H9 (cell line): ENCODE results near the gene EXOC3. TPM values are rescaled to one million over a fixed set of nuclear protein-coding genes. Genes with fewer than 3 reads are reported as not detected.

Experiments
- DNase-seq: peaks from one replicate; pipeline ENCODE4 v3.0.0-alpha.2; 2017
- H2AFZ ChIP-seq: one replicate; pipeline ENCODE4 v1.6.1; 2013; ENCODE audit warnings: mild to moderate bottlenecking, low read length, control low read depth, moderate library complexity
- H2AK5ac ChIP-seq: 2 replicates; pipeline ENCODE4 v1.6.1; 2013; ENCODE audit warnings: low read length, control low read depth, mixed read lengths; ENCODE audit not compliant: insufficient read length
- H2BK120ac ChIP-seq: one replicate; pipeline ENCODE4 v1.6.1; 2013; ENCODE audit warnings: low read depth, mild to moderate bottlenecking, low read length, control low read depth, inconsistent platforms; ENCODE audit not compliant: poor library complexity, severe bottlenecking
- H2BK12ac ChIP-seq: 2 replicates; pipeline ENCODE4 v1.6.1; 2013; ENCODE audit warnings: low read length, control low read depth, mixed read lengths, low read depth; ENCODE audit not compliant: insufficient read length
- H2BK15ac ChIP-seq: 2 replicates; pipeline ENCODE4 v1.6.1; 2013; ENCODE audit warnings: low read depth, low read length, control low read depth
- H2BK20ac ChIP-seq: one replicate; pipeline ENCODE4 v1.6.1; 2013; ENCODE audit warnings: low read depth, mild to moderate bottlenecking, low read length, control low read depth, inconsistent platforms; ENCODE audit not compliant: poor library complexity, severe bottlenecking
- H2BK5ac ChIP-seq: 2 replicates; pipeline ENCODE4 v1.6.1; 2013; ENCODE audit warnings: low read length, control low read depth, mixed read lengths; ENCODE audit not compliant: insufficient read length
- H3K14ac ChIP-seq: 2 replicates; pipeline ENCODE4 v1.6.1; 2013; ENCODE audit warnings: low read length, control low read depth; ENCODE audit not compliant: insufficient read depth
- H3K18ac ChIP-seq: 2 replicates; pipeline ENCODE4 v1.6.1; 2013; ENCODE audit warnings: low read depth, mild to moderate bottlenecking, mixed read lengths, low read length, control low read depth; ENCODE audit not compliant: insufficient read length
- H3K23ac ChIP-seq: 2 replicates; pipeline ENCODE4 v1.6.1; 2013; ENCODE audit warnings: low read length, control low read depth, mixed read lengths, low read depth; ENCODE audit not compliant: insufficient read length
- H3K23me2 ChIP-seq: 2 replicates; pipeline ENCODE4 v1.6.1; 2013; ENCODE audit warnings: low read depth, mild to moderate bottlenecking, mixed read lengths, low read length, control low read depth; ENCODE audit not compliant: insufficient read length, poor library complexity, severe bottlenecking
- H3K27ac ChIP-seq: 2 replicates; pipeline ENCODE4 v1.5.1; 2013; ENCODE audit warnings: low read length, control low read depth, mixed read lengths, low read depth; ENCODE audit not compliant: insufficient read length
- H3K27me3 ChIP-seq: 2 replicates; pipeline ENCODE4 v1.6.1; 2013; ENCODE audit warnings: low read length, control low read depth, inconsistent platforms; ENCODE audit not compliant: insufficient read depth
- H3K4ac ChIP-seq: 2 replicates; pipeline ENCODE4 v1.6.1; 2013; ENCODE audit warnings: low read depth, mild to moderate bottlenecking, control low read depth, inconsistent platforms, low read length, moderate library complexity
- H3K4me1 ChIP-seq: 2 replicates; pipeline ENCODE4 v1.6.1; 2013; ENCODE audit warnings: low read length, control low read depth, inconsistent platforms; ENCODE audit not compliant: insufficient read depth
- H3K4me2 ChIP-seq: 2 replicates; pipeline ENCODE4 v1.6.1; 2013; ENCODE audit warnings: low read length, control low read depth, mixed read lengths; ENCODE audit not compliant: insufficient read length, insufficient read depth
- H3K56ac ChIP-seq: 2 replicates; pipeline ENCODE4 v1.6.1; 2013; ENCODE audit warnings: low read depth, mild to moderate bottlenecking, mixed read lengths, low read length, control low read depth; ENCODE audit not compliant: insufficient read length
- H3K79me1 ChIP-seq: 2 replicates; pipeline ENCODE4 v1.6.1; 2013; ENCODE audit warnings: low read depth, mild to moderate bottlenecking, moderate library complexity, low read length, control low read depth, inconsistent platforms; ENCODE audit not compliant: insufficient read depth, poor library complexity, severe bottlenecking
- H3K79me2 ChIP-seq: 2 replicates; pipeline ENCODE4 v1.6.1; 2013; ENCODE audit warnings: low read length, control low read depth, inconsistent platforms; ENCODE audit not compliant: insufficient read depth
- H3K9ac ChIP-seq: 2 replicates; pipeline ENCODE4 v1.6.1; 2013; ENCODE audit warnings: low read length, control low read depth, mixed read lengths; ENCODE audit not compliant: insufficient read length; ENCODE audit errors: extremely low read depth
- H3K9me3 ChIP-seq: one replicate; pipeline ENCODE4 v1.6.1; 2013; ENCODE audit warnings: low read depth, low read length, inconsistent platforms; ENCODE audit not compliant: control insufficient read depth
- H3T11ph ChIP-seq: one replicate; pipeline ENCODE4 v1.6.1; 2013; ENCODE audit warnings: mild to moderate bottlenecking, low read length, control low read depth, inconsistent platforms
- H4K20me1 ChIP-seq: one replicate; pipeline ENCODE4 v1.6.1; 2013; ENCODE audit not compliant: control insufficient read depth, insufficient read length, insufficient read depth
- H4K5ac ChIP-seq: 2 replicates; pipeline ENCODE4 v1.6.1; 2013; ENCODE audit warnings: low read depth, mild to moderate bottlenecking, mixed read lengths, low read length, control low read depth; ENCODE audit not compliant: insufficient read length
- H4K8ac ChIP-seq: replicated peaks from 2 replicates; pipeline ENCODE4 v1.6.1; 2013; ENCODE audit warnings: low read length, control low read depth, mixed read lengths, low read depth; ENCODE audit not compliant: insufficient read length
- H4K91ac ChIP-seq: 2 replicates; pipeline ENCODE4 v1.6.1; 2013; ENCODE audit warnings: low read depth, mild to moderate bottlenecking, moderate library complexity, mixed read lengths, low read length, control low read depth; ENCODE audit not compliant: insufficient read length
- H3K27ac Mint-ChIP-seq, 3 experiments: 2 replicates in 2 of 3; 3 replicates in 1 of 3; pipeline ENCODE4 v1.8.0; 2020 to 2021; ENCODE audit warnings: mixed read lengths in 3 of 3, mild to moderate bottlenecking in 1 of 3, moderate library complexity in 1 of 3
- H3K27me3 Mint-ChIP-seq: 2 replicates; pipeline ENCODE4 v1.8.0; 2021; ENCODE audit warnings: low read depth, mild to moderate bottlenecking, moderate library complexity, mixed read lengths
- H3K36me3 Mint-ChIP-seq, 3 experiments: 2 replicates in 2 of 3; 3 replicates in 1 of 3; pipeline ENCODE4 v1.8.0; 2020 to 2021; ENCODE audit warnings: low read depth in 3 of 3, mixed read lengths in 3 of 3; ENCODE audit not compliant: insufficient read depth in 1 of 3
- H3K4me1 Mint-ChIP-seq, 2 experiments: 2 replicates each; pipeline ENCODE4 v1.8.0; 2020; ENCODE audit warnings: mixed read lengths in 2 of 2
- H3K4me3 Mint-ChIP-seq, 2 experiments: 2 replicates in 1 of 2; 3 replicates in 1 of 2; pipeline ENCODE4 v1.8.0; 2020 to 2021; ENCODE audit warnings: mild to moderate bottlenecking in 2 of 2, mixed read lengths in 2 of 2, moderate library complexity in 1 of 2
- H3K9me3 Mint-ChIP-seq, 2 experiments: 2 replicates in 1 of 2; 3 replicates in 1 of 2; pipeline ENCODE4 v1.8.0; 2020; ENCODE audit warnings: mild to moderate bottlenecking in 2 of 2, mixed read lengths in 2 of 2, moderate library complexity in 1 of 2
- WGBS: extraction: QIAGEN DNeasy Blood & Tissue Kit; methylation state at CpG from one replicate; pipeline ENCODE4 v1.1.7; 2013; ENCODE audit warnings: missing lambda C conversion rate, low lambda C conversion rate, mixed read lengths; ENCODE audit not compliant: insufficient read length; ENCODE audit errors: extremely low coverage; 5-methylcytosine and 5-hydroxymethylcytosine counted together
- total RNA-seq: library from RNA; stranded (reverse); gene quantifications from 2 replicates; pipeline ENCODE4 v1.2.1, GENCODE V29; 2021
- TF ChIP-seq, protein P1 (sequence below): fragments of 200-600 bp; sonication (generic); conservative IDR thresholded peaks from 3 replicates; pipeline ENCODE4 v1.8.0; 2021; ENCODE audit warnings: antibody characterized with exemption, mild to moderate bottlenecking

EXOC3 gene
- total RNA-seq, 1 experiment from 2014 or later, result 36.7 TPM

DNA sequence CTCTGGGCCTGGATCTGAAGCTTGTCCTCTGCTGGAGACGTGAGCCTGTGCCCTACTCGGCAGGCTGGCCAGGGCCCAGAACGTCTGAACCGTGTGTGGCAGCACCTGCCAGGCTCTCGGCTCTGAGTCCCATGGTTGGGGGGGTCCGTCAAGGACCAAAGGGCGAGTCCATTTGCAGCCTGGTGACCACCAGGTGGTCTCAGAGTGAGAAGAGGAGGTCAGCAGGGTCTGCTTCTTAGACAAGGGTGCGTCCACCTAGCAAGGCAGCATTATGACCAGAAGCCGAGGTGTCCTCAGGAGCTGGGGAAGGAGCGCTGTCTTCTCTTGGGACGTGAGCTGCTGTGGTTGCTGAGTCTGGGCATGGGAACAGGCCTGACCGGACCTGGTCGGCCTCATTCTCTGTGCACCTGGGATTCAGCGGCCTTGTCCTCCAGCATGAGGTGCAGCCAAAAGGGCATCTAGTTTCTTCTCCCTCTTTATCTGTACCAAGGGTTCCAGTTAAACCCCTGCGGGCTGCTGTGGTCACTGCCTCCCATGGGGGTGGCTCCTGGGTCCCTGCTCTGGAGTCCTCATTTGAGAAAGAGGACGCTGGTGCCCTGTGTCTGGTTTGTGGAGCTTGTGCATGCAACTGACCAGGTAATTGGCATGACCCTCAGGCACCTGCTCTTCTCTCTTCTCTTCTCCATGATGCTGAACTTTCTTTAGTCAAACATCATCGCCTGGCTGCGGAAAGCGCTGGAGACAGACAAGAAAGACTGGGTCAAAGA lies 14.4 kb downstream of the EXOC3 start:
- H2BK20ac ChIP-seq, result no peak overlapping the region
- TF ChIP-seq, protein P1, sequence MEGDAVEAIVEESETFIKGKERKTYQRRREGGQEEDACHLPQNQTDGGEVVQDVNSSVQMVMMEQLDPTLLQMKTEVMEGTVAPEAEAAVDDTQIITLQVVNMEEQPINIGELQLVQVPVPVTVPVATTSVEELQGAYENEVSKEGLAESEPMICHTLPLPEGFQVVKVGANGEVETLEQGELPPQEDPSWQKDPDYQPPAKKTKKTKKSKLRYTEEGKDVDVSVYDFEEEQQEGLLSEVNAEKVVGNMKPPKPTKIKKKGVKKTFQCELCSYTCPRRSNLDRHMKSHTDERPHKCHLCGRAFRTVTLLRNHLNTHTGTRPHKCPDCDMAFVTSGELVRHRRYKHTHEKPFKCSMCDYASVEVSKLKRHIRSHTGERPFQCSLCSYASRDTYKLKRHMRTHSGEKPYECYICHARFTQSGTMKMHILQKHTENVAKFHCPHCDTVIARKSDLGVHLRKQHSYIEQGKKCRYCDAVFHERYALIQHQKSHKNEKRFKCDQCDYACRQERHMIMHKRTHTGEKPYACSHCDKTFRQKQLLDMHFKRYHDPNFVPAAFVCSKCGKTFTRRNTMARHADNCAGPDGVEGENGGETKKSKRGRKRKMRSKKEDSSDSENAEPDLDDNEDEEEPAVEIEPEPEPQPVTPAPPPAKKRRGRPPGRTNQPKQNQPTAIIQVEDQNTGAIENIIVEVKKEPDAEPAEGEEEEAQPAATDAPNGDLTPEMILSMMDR, result no peak
- Mint-ChIP-seq H3K27ac (no peak overlapping the region), H3K4me1 (peaks cover 13% of the 10 kb centered on the region in 2 experiments), H3K27me3 (no peaks in the 10 kb centered on the region), H3K36me3 (peaks cover 37 to 82% (median 70%) of the 10 kb centered on the region in 3 experiments), H3K4me3 (no peak overlapping the region), H3K9me3 (peaks cover 0 to 4% of the 10 kb centered on the region in 2 experiments; a peak in 2 of 5 replicates)
- H3K23me2 ChIP-seq, result no peaks in the 10 kb centered on the region
- H3K14ac ChIP-seq, result no peak overlapping the region
- no peak overlapping the region for H3K4me2 ChIP-seq
- H2AFZ ChIP-seq, result no peak overlapping the region
- peak; percentile 12 for DNase-seq
- H2BK15ac ChIP-seq, result no peak overlapping the region
- H2BK12ac ChIP-seq, result no peak overlapping the region
- no peaks in the 10 kb centered on the region for H3K9me3 ChIP-seq
- H3K27ac ChIP-seq, result no peak overlapping the region
- H2AK5ac ChIP-seq, result no peak overlapping the region
- H3K79me1 ChIP-seq, result no peaks in the 10 kb centered on the region
- H3K18ac ChIP-seq, result no peak overlapping the region
- no peak overlapping the region for H3T11ph ChIP-seq
- H3K4ac ChIP-seq, result no peak overlapping the region
- H3K56ac ChIP-seq, result no peak overlapping the region
- no peak overlapping the region for H4K91ac ChIP-seq
- no peak overlapping the region for H4K8ac ChIP-seq
- H3K9ac ChIP-seq, result no peak overlapping the region
- no peak overlapping the region for H2BK120ac ChIP-seq
- no peaks in the 10 kb centered on the region for H4K20me1 ChIP-seq
- H4K5ac ChIP-seq, result no peak overlapping the region
- WGBS, result no CpG with 5 or more reads among the region's 19 CpGs
- no peak overlapping the region for H2BK5ac ChIP-seq
- no peak overlapping the region for H3K23ac ChIP-seq
- H3K4me1 ChIP-seq, result no peaks in the 10 kb centered on the region; the same call in 1 of the 2 replicates
- no peaks in the 10 kb centered on the region for H3K27me3 ChIP-seq
- H3K79me2 ChIP-seq, result no peaks in the 10 kb centered on the region
